HS-27A (cell line): Measurements from ENCODE around the gene DOLPP1.
"Not testable (repeated sequence)": the region's sequence is repeated elsewhere in the genome, so short reads cannot be mapped to it uniquely, and the experiment has no call there.

Experiments used
- DNase-seq: peaks from one replicate; pipeline ENCODE4 v3.0.0-alpha.2; 2012; ENCODE audit warnings: low read depth, missing footprints

Gene DOLPP1, protein sequence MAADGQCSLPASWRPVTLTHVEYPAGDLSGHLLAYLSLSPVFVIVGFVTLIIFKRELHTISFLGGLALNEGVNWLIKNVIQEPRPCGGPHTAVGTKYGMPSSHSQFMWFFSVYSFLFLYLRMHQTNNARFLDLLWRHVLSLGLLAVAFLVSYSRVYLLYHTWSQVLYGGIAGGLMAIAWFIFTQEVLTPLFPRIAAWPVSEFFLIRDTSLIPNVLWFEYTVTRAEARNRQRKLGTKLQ

DNA sequence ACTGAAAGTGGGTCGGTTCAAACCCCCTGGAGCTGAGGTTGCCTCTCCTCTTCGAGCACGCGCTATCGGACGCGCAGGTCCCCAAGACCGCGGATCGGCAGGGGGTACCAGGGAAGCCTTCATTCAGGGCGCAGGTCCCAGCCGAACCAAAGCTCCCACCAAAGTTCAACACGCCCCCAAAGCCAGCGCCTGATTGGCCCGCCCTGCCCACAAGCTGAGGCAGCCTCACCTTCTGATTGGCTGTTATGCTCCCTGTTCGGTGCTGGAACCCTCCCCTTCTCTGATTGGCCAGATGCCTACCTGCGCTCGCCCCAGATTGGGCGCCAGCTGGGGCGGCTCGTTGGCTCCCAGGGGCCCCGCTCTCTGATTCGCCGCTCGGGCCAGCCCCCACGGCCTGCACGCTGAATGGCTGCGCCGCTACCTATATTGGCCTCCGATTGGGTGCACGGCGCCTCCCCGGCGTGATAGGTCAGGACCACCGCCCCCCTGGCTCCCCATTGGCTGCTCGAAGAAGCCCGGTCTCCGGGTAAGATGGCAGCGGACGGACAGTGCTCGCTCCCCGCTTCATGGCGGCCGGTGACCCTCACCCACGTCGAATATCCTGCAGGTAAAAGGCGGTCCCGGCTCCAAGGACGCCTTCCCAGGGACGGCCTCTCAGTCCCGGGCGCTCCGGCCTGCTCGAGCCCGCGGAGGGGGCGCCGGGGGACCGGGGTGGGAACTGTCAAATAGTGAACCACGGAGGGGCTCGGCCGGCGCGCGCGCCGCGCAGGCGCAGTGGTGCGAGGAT lies at the start of gene DOLPP1:
Gene DOLPP1 (plus strand): TSS at position 511 of the 787 bp plus-strand sequence. CDS start 21 bp downstream, at position 532.
- DNase-seq, result peak; percentile 96

DNA sequence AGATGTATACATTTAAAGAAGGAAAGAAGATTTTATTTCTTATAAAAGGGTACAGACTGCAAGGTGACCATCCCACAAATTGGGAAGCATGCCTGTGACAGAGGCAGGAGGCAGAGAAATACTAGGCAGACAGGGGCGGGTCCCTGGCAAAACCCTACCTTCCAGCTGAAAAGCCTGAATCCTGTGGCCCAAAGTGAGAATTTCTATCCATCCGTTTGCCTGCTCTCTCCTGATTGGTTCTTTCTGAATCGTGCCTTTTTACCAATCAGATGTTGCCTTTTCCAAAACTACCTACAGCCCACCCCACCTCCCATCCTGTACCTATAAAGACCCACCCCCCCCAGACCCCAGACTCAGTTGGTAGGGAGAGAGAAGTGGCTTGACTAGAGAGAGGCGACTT lies 49.4 kb upstream of the DOLPP1 start:
- no peak for DNase-seq

DNA sequence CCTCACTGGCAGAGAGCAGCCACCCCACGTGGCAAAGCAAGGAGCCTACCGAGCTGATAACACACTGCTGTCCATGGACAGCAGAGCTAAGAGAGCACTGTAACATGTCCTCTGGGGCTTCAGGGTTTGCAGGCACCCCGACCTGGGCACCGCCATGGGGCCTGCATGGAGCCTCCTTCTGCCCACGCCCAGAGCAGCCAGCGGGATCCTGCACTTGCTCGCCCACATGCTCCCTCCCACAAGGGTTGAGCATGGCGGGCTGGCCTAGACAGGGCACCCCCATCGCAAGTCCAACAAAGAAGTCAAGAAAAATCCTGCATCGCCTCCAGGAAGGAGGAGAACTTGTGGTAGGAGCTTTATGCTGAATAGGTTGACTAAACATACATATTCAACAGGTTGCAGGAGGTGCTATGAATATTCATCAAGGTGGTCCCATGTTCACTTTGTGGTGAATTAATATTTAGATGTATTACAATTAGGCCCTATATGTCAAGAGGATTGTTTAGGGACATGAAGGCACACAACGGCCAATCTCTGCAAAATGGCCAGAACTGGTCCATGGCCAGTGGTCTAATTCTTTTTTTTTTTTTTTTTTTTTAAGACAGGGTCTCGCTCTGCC lies 48.3 kb upstream of the DOLPP1 start:
- DNase-seq, result no peak

DNA sequence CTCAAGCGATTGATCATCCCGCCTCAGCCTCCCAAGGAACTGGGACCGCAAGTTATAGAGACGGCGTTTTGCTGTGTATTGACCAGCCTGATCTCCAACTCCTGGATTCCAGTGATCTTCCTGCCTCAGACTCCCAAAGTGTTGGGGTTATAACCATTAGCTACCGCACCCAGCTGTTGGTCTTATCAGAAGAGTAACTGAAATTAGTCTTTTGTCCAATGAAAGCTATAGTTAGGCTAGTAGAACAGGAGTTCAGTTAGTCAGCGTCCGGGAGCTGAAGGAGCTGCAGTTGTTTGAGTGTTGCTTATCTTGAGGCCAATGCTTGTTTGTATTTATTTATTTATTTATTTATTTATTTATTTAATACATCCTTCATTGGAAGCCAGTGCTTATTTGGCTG lies 47.7 kb upstream of the DOLPP1 start:
- DNase-seq, result no peak

DNA sequence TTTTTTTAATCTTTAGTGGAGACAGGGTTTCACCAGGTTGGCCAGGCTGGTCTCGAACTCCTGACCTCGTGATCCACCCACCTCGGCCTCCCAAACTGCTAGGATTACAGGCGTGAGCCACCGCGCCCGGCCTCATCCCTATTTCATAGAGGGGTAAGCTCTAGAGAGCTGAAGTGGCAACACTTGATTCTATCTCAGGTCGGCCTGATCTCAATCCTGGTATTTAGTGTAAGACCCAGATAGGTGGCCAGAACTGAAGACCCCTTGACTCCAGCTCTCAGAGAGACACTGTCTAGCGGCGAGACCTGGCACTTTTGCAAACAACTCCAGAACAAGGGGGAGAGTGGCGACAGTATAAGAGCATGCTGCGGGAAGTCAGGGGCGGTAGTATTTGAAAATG lies 45.1 kb upstream of the DOLPP1 start:
- DNase-seq, result not testable (repeated sequence)

DNA sequence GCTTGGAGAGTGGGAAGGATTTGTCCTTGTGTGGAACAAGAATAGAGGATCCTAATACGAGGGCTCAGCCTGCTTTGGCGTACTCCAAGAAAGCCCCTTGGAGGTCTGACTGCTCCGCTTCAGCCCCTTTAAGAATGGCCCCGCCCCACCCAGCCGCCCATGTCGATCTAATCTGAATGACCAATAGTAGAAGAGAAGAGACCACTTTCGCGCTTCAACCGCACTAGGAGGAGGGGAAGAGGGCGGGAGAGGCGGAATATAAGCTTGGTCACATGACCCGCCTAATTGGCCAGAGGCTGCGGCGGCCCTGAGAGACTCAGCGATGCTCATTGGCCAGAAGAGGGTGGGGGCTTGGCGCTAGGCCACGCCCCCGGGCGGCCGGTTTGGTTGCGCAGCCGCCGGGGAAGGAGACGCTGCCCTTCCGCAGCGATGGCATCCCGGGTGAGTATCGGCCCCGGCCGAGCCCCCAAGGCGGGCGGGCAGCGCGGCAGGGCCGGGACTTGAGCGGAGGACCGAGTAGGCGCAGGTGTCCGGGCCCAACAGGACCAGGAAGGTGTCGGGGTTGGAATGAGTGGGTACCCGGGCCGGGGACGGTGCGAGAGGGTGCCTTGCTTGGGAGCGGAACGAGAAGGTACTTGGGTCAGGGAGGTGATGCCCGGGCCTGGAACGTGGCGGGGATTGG lies 44.5 kb upstream of the DOLPP1 start, which contains the start of gene MIGA2:
Gene MIGA2 (plus strand): TSS at position 386 of the 682 bp plus-strand sequence. CDS start 3,969 bp downstream, outside the sequence.
- DNase-seq, result peak; percentile 98

DNA sequence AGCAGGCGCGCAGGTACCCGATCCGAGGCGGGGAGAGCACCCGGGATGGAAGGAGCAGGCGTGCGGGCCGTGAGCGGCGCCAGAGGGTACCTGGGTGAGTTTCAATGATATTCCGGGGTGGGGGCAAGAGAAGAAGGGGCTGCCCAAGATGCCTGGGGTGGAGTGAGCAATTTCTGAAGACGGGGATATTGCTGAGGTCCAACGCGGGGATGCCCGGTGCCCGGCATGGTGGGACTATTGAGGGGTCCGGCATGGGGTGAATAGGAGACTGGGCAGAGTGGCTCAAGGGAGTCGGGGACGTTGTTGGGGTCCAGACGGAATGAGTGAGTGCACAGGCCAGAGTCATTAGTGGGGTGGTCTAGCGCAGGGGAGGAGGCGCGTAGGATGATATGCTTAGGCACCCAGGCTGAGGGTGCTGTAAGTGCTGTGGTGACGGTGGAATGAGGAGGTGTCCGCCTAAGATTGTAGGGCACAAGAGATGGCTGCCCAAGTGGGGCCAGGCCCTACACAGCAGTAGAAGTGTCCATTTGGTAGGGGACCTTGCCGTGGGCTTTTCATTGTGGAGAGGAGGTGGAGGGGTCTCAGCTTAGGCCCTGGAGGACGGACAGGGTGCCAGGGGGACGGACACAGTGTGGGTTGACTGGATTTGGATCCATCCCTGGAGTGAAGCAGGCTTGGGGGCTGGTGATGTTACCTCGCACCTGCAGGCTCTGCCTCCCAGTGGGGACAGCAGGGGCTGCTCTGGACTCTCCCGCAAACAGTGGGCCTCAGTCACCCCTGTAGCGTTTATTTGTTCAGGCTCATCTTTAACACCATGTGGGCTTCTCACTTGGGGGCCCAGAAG lies 43.8 kb upstream of the DOLPP1 start:
- no peak for DNase-seq

DNA sequence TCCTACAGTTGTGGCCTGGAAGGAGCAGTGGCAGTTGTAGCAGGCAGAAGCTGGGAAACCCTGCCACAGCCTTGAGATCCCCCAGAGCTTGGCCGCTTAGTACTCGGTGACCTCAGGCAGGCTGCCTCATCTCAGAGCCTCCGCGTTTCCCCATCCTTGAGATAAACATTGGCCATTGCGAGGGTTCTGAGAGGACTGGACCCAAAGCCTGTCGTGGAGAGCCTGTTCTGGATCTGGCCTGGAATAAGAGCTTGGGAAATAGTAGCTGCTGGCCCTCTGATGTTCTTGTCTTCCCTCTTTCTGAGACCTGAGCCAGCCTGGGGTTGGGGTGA lies 43.2 kb upstream of the DOLPP1 start:
- DNase-seq, result no peak

DNA sequence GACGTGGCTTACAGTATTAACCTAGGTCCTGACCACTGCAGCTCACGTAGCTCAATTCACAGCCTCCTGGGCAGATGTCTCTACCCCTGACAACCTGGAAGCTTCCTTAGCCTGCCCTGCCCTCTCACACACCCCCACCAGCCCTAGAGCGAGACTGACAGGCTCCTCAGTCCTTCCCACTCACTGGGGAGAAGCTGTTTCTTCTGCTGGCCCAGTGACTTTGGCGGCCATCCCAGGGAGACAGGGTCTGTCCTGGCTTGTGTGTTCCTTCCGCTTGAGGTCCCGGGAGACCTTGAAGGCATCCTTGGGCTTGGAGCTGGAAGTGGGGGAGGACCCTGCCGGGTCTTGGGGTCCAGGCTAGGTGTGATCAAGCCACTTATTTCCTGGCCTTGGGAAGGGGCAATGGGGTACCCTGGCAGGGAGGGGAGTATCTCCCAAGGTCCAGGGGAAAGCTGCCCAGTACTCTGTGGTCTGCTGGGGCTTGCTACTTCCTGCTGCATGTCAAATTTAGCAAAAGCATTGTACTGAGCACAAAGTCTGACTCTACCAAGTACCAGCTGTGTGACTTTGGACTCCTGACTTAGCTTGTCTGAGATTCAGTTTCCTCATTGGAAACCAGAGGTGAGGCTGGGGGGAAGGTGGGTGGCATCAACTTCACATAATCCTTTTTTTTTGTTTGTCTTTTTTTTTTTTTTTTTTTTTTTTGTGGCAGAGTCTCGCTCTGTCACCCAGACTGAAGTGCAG lies 42.6 kb upstream of the DOLPP1 start:
- DNase-seq, result no peak

DNA sequence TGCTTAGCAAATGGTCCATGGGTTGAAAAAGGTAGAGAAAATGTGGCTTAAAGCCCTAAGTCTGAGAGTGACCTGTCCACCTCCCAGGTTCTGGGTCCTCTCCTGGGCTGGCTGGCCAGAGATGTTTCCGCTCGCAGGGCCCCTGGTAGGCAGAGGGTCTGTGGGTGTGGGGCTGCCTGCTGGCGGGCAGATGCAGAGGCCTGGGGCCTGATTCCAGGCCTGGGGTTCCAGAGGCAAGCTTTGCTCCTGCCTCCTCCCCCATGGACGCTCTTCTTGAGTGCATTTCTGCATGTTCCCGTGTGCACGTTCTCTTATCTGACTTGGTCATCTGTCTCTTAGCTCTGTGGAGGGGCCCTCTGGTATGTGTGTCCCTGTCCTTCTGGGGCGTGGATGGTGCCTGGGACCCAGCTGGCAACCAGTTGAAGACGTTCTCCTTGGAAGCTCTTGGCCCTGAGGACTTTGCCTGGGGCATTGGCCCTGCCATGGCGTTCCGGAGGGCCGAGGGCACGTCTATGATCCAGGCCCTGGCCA lies 40.7 kb upstream of the DOLPP1 start:
- no peak for DNase-seq

DNA sequence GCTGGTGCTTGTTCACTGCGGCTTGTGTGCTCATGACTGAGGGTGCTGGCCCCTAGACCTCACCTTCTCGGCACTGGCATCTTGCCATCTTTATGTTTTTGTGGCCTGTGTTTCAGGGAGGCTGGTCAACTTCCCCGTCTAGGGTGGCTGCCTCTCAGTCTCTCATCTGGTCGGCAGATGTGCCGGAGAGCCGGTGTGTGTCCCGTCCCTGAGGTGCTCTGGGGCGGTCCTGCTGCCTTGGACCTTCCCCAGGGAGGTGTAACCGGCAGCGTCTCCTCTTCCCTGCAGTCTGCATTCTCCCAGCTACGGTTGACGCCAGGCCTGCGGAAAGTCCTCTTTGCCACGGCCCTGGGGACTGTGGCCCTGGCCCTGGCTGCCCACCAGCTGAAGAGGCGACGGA lies 38.9 kb upstream of the DOLPP1 start:
- DNase-seq, result no peak

DNA sequence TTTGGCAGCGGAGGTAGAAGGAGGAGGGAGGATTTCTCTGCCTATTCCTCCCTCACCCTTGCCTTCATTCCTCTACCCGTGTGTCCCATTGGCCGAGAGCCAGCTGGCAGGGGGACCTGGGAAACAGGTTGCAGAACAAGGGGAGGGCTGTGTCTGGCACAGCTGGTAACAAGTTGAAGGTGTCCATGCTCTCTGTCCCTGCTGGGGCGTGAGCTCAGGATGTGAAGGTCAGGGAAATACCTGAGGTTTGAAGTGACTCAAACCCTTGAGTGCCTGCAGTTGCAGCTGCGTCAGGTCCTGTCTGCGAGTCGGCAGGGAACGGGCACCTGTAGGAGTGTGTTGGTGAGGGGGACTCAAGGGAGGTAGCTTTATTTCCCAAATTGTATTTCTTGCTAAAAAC lies 28.3 kb upstream of the DOLPP1 start:
- no peak for DNase-seq

DNA sequence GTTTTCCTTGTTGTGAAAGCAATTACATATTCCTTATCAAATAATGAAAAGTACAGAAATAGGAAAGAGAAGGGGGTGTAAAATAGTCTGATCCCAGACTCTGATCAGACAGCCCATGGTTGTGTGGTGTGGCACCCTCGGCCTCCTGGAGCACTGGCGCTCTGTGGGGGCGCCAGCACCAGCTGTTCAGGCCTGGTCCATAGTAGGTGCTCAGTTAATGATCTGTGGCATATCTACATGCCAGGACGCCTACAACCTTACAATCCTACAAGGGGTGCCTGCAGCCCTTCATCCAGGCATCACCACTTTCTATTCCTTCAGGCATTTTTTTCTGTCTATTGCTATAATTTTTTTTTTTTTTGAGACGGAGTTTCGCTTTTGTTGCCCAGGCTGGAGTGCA lies 27.9 kb upstream of the DOLPP1 start:
- no peak for DNase-seq

DNA sequence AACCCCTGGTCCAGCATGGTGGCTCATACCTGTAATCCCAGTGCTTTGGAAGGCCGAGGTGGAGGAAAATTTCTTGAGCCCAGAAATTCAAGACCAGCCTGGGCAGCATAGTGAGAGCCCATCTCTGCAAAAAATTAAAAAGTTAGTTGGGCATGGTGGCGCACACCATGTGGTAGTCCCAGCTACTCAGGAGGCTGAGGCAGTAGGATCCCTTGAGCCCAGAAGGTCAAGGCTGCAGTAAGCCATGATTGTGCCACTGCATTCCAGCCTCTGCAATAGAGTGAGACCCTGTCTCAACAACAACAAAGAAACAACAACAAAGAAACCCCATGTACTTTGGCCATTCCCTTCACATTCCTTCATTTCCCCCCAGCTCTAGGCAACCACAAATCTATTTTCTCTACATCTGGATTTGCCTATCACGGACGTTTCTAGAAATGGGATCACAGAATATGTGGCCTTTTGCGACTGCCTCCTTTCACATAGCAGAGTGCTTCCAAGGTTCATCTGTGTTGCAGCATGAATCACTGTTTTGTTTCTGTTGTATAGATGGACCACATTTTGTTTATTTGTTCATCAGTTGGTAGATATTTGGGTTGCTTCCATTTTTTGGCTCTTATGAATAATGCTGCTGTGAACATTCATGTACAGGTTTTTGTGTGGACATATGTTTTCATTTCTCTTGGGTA lies 26.6 kb upstream of the DOLPP1 start:
- DNase-seq, result no peak

DNA sequence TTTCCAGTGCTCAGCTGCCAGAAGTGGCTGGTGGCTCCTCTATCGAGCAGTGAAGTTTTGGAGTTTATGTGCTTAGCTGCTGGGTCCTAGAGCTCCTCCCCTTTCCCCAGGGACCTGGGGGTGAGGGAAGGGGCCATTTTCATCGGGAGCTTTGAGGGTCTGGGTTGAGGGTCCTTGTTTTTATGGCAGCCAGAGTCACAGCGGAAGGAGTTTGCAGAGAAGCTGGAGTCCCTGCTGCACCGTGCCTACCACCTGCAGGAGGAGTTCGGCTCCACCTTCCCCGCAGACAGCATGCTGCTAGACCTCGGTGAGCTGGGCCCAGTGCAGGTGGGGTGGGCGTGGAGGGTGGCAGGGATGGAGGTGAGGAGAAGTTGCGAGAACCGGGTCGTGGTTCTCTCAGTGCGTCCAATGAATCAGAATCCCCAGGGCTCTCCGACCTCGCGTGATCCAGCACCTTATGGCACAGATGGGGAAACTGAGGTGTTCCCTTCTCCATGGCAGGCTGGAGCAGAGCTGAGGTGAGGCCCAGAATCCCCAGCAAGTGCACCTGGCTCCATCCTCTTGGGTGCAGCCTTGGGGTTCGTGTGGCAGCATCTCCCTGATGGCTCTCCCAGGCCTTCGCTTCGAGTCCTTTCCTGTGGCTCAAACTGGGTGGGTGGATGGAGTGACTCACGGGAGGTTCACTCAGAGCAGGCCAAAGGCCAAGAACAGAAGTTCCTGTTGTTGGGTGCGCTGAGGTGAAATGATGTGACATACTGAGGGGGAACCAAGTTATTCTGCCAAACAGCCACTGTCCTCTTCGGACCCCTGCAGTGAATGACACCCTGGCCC lies 21.7 kb upstream of the DOLPP1 start:
- no peak for DNase-seq

DNA sequence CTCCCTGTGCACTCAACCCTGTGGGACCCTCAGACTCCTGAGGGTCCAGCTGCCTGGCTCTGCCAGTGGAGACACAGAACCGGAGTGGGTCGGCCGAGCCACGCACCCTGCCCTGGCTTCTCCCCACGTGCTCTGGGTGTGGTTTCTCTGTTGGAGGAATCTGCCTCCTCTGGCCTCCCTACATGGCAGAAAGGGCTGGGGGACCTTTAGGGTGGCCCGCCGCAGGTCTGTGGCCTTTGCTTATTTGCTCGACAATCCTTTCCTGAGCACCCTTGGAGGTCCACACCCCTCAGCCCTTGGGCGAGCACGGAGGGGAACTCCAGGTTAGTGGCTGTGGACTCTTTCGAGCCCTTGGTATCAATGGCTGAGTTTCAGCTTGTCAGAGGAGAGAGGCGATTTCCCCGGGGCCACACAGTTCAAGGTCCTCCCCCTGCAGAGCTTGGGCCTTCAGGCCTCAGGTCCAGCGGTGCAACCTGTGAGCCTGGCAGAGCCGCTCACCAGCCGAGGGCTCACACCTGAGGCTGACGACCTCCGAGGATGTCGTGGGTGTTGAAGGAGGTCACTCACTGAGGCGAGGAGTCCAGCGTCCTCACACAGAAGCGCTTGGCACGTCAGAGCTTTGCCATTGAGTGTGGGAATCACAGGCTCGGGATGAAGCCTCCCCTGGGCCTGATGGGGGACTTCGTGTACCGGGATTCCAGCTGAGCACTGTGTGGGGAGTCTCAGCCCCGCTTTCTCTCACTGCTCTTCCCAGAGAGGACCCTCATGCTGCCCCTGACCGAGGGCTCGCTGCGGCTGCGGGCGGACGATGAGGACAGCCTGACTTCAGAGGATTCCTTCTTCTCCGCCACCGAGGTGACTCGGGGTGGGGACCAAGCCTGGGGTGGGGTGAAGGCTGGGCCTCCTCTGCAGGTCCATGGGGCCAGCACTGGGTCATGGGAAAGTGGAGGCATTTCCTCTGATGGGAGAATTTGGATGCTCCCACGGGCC lies 20.8 kb upstream of the DOLPP1 start:
- no peak for DNase-seq

DNA sequence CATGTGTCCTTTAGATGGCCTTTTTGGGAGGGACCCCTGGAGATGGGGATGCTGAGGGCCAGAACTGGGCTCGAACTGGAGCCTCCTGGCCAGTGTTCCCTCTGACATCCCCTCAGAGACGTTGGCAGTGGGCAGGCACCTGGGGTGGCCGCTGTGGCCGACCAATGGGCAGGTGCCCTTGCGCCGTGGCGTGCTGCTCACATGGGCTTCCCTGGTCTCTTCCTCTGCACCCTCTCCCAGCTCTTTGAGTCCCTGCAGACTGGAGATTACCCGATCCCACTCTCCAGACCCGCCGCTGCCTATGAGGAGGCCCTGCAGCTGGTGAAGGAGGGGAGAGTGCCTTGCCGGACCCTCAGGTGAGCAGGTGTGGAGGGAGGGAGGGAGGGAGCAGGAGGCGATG lies 19.9 kb upstream of the DOLPP1 start:
- DNase-seq, result no peak

DNA sequence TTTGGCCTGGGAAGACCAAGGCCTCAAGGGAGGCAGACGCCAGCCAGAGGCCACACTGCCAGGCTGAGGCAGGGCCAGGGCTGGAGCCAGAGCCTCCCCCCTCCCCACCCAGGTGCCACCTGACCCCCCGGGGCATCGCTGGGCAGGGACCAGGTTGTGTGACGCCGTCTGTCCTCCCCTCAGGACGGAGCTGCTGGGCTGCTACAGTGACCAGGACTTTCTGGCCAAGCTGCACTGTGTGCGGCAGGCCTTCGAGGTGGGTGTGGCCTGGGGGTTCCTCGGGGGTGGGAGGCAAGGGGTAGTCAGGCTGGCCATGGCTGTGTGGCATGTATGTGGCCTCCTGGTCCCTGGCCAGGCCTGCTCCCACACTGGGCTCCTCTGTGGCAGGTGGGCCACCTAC lies 17.9 kb upstream of the DOLPP1 start:
- no peak for DNase-seq
